GM12892 (cell line): ENCODE data around the gene SIX2.

Source experiments
- POLR2A ChIP-seq: IDR thresholded peaks from 2 replicates; pipeline ENCODE4 v1.6.1; 2011; ENCODE audit warnings: low read depth, low read length, control low read depth
- POLR2AphosphoS5 ChIP-seq: IDR thresholded peaks from 2 replicates; pipeline ENCODE4 v1.6.1; 2011; ENCODE audit warnings: low read depth, low read length, control low read depth
- TAF1 ChIP-seq: IDR thresholded peaks from 2 replicates; pipeline ENCODE4 v1.6.1; 2011; ENCODE audit warnings: low read depth, mild to moderate bottlenecking, control low read depth, low read length, borderline replicate concordance

DNA sequence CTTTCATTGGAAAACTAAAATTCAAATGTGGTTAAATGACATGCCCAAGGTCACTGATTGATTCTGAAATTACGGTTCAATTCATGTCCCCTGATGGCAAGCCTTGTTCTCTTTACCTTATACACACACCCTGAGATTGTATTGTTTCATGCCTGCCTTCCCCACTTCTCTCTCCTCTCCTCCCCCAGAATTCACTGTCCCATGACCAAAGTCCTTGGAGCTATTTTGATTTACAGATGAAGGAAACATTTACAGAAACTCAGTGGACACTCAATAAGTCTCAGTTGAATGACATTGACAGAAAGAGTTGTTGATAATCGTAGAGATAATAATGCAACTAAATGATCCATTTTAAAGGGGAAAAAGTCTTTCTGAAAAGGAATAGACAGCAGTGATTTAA lies 33.1 kb upstream of the SIX2 start:
- TF ChIP-seq POLR2AphosphoS5 (no peak), POLR2A (no peak), TAF1 (no peak)
